Esophagus muscularis mucosa (tissue), 4 donors: ENCODE measurements around the gene CTNNA1. TPM values are rescaled to one million over a fixed set of nuclear protein-coding genes. Genes with fewer than 3 reads are reported as not detected.
"Not testable (repeated sequence)": the region's sequence is repeated elsewhere in the genome, so short reads cannot be mapped to it uniquely, and the experiment has no call there.

Source experiments
- DNase-seq: peaks from one replicate; pipeline ENCODE4 v3.0.0-alpha.2; 2017; ENCODE audit errors: extremely low spot score
- H3K27ac ChIP-seq, 4 donors: fragments of 200-600 bp; sonication (generic); replicated peaks in 1 of 4; 1 replicate in 3 of 4; 2 replicates in 1 of 4; pipeline ENCODE4 v1.5.1; 2016 to 2019; ENCODE audit warnings: mild to moderate bottlenecking in 1 of 4
- H3K27me3 ChIP-seq, 4 donors: fragments of 200-600 bp; sonication (generic); one replicate each; pipeline versions ENCODE4 v1.5.1 to v1.6.0; 2016 to 2019
- H3K36me3 ChIP-seq, 4 donors: fragments of 200-600 bp; sonication (generic); one replicate each; pipeline ENCODE4 v1.5.1; 2016 to 2019
- H3K4me1 ChIP-seq, 4 donors: fragments of 200-600 bp; sonication (generic); one replicate each; pipeline ENCODE4 v1.5.1; 2016 to 2019
- H3K4me3 ChIP-seq, 4 donors: fragments of 200-600 bp; sonication (generic); 1 replicate in 2 of 4; 2 replicates in 2 of 4; pipeline ENCODE4 v1.5.1; 2016 to 2019; ENCODE audit warnings: mild to moderate bottlenecking in 4 of 4, moderate library complexity in 1 of 4
- H3K9me3 ChIP-seq, 4 donors: fragments of 200-600 bp; sonication (generic); 1 replicate in 3 of 4; 2 replicates in 1 of 4; pipeline ENCODE4 v1.5.1; 2016 to 2019
- EP300 ChIP-seq: sonication (generic); formaldehyde crosslinking; IDR thresholded peaks from one replicate; pipeline ENCODE4 v1.6.1; 2017; ENCODE audit warnings: antibody characterized with exemption
- POLR2A ChIP-seq: fragments of 450-650 bp; IDR thresholded peaks from one replicate; pipeline ENCODE4 v1.6.1; 2017; ENCODE audit warnings: antibody characterized with exemption, moderate library complexity, mild to moderate bottlenecking, low read depth
- POLR2AphosphoS5 ChIP-seq, 2 donors: sonication (generic); formaldehyde crosslinking; IDR thresholded peaks; one replicate each; pipeline ENCODE4 v1.6.1; 2017; ENCODE audit warnings: antibody characterized with exemption in 2 of 2
- WGBS: methylation state at CpG from one replicate; pipeline ENCODE4 v1.1.5; 2018; 5-methylcytosine and 5-hydroxymethylcytosine counted together
- intact Hi-C: fragments of 100-400 bp; cut with DNase I; formaldehyde crosslinking; loops from one replicate; pipeline ENCODE4 v1.15.1; 2023
- total RNA-seq, 4 donors: library from RNA; depleted of rRNA; stranded (reverse); fragments of >200 nt; gene quantifications; one replicate each; pipeline versions ENCODE4 v1.1.0 to v1.2.1, GENCODE V29; 2016
- TF ChIP-seq, protein P1 (sequence below), 3 experiments: fragments of 200-600 bp in 2 of 3; fragments of 450-650 bp in 1 of 3; sonication (generic) in 2 of 3; IDR thresholded peaks; one replicate each; pipeline ENCODE4 v1.5.1; 2017 to 2019; ENCODE audit warnings: antibody characterized with exemption in 3 of 3, mild to moderate bottlenecking in 2 of 3, moderate library complexity in 1 of 3

Gene CTNNA1
- total RNA-seq, 4 donors from 2014 or later = 335 to 423 (median 369) TPM

DNA sequence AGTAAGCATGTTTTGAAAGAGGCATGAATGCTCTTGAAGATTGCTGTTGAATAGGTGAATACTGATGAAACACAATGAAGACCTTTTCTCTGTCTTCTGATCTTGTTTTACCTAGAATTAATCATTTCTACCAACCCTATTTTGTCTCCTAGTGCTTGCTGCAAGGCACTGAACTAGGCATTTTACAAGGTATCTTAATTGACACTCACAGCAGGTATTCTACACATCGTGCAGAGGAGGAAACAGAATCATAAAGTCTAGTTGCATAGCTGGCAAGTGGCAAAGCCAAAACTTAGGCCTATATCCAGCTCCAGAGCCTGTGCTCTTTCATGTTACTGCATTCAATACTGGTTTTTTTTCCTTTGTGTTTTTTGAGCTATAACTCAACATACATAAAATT, 50.7 kb downstream of the CTNNA1 start:
- no peak overlapping the region for H3K27ac ChIP-seq
- 95% methylated on average over 1 of the region's 1 CpG for WGBS
- intact Hi-C loops = no loop called here
- H3K36me3 ChIP-seq = no peaks in the 10 kb centered on the region
- TF ChIP-seq POLR2AphosphoS5 (IDR thresholded peaks at IDR 0.05) (no peak), POLR2A (no peak), EP300 (no peak)
- TF ChIP-seq, protein P1, sequence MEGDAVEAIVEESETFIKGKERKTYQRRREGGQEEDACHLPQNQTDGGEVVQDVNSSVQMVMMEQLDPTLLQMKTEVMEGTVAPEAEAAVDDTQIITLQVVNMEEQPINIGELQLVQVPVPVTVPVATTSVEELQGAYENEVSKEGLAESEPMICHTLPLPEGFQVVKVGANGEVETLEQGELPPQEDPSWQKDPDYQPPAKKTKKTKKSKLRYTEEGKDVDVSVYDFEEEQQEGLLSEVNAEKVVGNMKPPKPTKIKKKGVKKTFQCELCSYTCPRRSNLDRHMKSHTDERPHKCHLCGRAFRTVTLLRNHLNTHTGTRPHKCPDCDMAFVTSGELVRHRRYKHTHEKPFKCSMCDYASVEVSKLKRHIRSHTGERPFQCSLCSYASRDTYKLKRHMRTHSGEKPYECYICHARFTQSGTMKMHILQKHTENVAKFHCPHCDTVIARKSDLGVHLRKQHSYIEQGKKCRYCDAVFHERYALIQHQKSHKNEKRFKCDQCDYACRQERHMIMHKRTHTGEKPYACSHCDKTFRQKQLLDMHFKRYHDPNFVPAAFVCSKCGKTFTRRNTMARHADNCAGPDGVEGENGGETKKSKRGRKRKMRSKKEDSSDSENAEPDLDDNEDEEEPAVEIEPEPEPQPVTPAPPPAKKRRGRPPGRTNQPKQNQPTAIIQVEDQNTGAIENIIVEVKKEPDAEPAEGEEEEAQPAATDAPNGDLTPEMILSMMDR (IDR thresholded peaks at IDR 0.05) = no peak
- H3K4me3 ChIP-seq = no peak overlapping the region
- no peaks in the 10 kb centered on the region for H3K9me3 ChIP-seq
- no peak for DNase-seq
- H3K4me1 ChIP-seq = peaks cover 15 to 23% (median 22%) of the 10 kb centered on the region in 4 donors
- no peaks in the 10 kb centered on the region for H3K27me3 ChIP-seq

DNA sequence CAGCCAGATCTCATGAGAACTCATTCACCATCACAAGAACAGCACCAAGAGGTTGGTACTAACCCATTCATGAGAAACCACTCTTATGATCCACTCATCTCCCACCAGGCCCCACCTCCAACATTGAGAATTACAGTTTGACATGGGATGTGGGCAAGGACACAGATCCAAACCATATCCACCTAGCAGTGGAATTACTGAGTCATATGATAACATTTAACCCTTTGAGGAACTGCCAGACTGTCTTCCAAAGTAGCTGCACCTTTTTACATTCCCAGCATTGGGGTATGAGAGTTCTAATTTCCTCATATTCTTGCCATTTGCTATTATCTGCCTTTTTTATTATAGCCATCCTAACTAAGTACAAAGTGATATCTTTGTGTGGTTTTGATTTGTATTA, 51.9 kb downstream of the CTNNA1 start:
- intact Hi-C loops = no loop called here
- no peaks in the 10 kb centered on the region for H3K27me3 ChIP-seq
- H3K9me3 ChIP-seq = no peaks in the 10 kb centered on the region
- peaks cover 0 to 3% (median 0%) of the 10 kb centered on the region in 4 donors for H3K36me3 ChIP-seq
- TF ChIP-seq, protein P1 (IDR thresholded peaks at IDR 0.05) = no peak
- TF ChIP-seq POLR2A (no peak), EP300 (no peak), POLR2AphosphoS5 (IDR thresholded peaks at IDR 0.05) (no peak)
- no peak overlapping the region for H3K27ac ChIP-seq
- peaks cover 26 to 31% (median 28%) of the 10 kb centered on the region in 4 donors for H3K4me1 ChIP-seq
- no peak for DNase-seq
- no peak overlapping the region for H3K4me3 ChIP-seq

DNA sequence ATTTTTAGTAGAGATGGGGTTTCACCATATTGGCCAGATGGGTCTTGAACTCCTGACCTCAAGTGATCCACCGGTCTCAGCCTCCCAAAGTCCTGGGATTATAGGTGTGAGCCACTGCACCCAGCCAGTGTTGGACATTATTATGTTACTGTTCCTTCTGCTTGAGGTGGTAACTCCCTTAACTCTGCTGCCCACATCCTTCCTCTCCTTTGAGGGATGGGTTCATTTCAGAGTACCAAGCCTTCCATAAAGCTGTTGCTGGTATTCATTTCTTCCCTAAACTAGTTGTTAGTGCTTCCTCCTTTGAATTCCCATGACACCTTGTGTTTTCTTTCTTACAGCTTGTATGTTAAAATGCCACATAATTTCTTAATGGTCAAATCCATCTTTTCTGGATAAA, 54.0 kb downstream of the CTNNA1 start:
- H3K4me1 ChIP-seq = peaks cover 27 to 32% (median 29%) of the 10 kb centered on the region in 4 donors
- no peak overlapping the region for H3K4me3 ChIP-seq
- intact Hi-C loops = no loop called here
- TF ChIP-seq EP300 = no peak
- no peak for TF ChIP-seq POLR2A
- TF ChIP-seq, protein P1 (IDR thresholded peaks at IDR 0.05) = no peak
- TF ChIP-seq POLR2AphosphoS5 (IDR thresholded peaks at IDR 0.05) = no peak
- H3K36me3 ChIP-seq = peaks cover 0 to 21% (median 5%) of the 10 kb centered on the region in 4 donors
- no peak for DNase-seq
- H3K27ac ChIP-seq = no peak overlapping the region
- 88% methylated on average over 1 of the region's 1 CpG for WGBS
- H3K27me3 ChIP-seq = no peaks in the 10 kb centered on the region
- no peaks in the 10 kb centered on the region for H3K9me3 ChIP-seq

DNA sequence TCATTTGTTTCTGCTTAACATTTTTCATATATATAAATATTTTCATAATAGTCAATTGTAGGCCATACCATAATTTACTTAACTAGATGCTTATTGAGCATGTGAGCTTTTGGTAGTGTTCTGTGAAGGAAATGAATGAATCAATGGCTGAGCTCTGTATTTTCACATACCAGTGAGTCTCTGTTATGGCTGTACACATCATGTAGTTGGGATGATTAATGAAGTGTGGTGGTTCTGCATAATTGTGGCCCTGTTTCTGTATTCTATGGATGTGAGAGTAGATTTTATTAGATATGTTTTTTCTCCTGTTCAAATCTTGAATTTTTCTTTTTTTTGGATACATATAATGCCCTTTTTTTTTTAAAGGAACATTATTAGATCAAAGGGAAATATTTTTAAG, 56.2 kb downstream of the CTNNA1 start:
- Histone ChIP-seq H3K27ac (no peak overlapping the region), H3K36me3 (peaks cover 0 to 37% (median 19%) of the 10 kb centered on the region in 4 donors), H3K9me3 (no peaks in the 10 kb centered on the region), H3K4me3 (no peak overlapping the region), H3K27me3 (no peaks in the 10 kb centered on the region), H3K4me1 (peaks cover 12 to 19% (median 17%) of the 10 kb centered on the region in 4 donors)
- DNase-seq = no peak
- intact Hi-C loops = no loop called here
- TF ChIP-seq POLR2AphosphoS5 (IDR thresholded peaks at IDR 0.05) (no peak), EP300 (no peak), POLR2A (no peak)

DNA sequence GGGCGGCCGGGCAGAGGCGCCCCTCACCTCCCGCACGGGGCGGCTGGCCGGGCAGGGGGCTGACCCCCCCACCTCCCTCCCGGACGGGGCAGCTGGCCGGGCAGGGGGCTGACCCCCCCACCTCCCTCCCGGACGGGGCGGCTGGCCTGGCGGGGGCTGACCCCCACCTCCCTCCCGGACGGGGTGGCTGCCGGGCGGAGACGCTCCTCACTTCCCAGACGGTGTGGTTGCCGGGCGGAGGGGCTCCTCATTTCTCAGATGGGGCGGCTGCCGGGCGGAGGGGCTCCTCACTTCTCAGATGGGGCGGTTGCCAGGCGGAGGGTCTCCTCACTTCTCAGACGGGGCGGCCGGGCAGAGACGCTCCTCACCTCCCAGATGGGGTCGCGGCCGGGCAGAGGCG, 57.6 kb downstream of the CTNNA1 start:
- WGBS = 100% methylated on average over 2 of the region's 35 CpGs
- peaks cover 12 to 19% (median 15%) of the 10 kb centered on the region in 4 donors for H3K4me1 ChIP-seq
- H3K9me3 ChIP-seq, DNase-seq, H3K27me3 ChIP-seq, H3K27ac ChIP-seq, intact Hi-C loops, H3K4me3 ChIP-seq: not testable (repeated sequence)
- peaks cover 0 to 50% (median 22%) of the 10 kb centered on the region in 4 donors for H3K36me3 ChIP-seq

DNA sequence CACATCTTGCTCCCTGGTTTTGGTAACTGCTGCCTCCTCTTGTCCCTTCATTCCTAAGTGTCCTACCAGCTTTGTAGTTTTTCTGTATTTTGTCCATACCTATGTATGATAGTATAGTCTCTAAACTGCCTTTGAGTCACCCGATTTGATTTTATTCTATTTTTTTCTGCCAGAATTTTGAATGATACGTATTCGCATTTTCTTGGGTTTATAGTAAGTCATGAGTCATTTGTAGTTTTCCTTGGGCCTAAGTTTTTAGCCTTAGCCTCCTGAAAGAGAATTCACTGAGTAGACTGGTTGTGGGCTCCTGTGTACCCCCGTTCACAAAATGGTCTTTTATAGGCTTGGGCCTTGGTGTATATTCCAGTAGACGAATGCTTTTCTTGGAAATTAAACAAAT, 62.3 kb downstream of the CTNNA1 start:
- Histone ChIP-seq H3K4me1 (peaks cover 15 to 29% (median 22%) of the 10 kb centered on the region in 4 donors), H3K27ac (no peak overlapping the region), H3K9me3 (no peaks in the 10 kb centered on the region), H3K4me3 (no peak overlapping the region), H3K36me3 (peaks cover 0 to 62% (median 32%) of the 10 kb centered on the region in 4 donors), H3K27me3 (no peaks in the 10 kb centered on the region)
- no peak for DNase-seq
- WGBS = 88% methylated on average over 5 of the region's 5 CpGs
- TF ChIP-seq EP300 = no peak
- no peak for TF ChIP-seq POLR2A
- no peak for TF ChIP-seq POLR2AphosphoS5 (IDR thresholded peaks at IDR 0.05)
- TF ChIP-seq, protein P1 (IDR thresholded peaks at IDR 0.05) = no peak
- intact Hi-C loops = no loop called here
